ENCODE data around the gene ANKRD33.

The ANKRD33 gene

GRCh38 chr12:51848326-51848727 lies 39.6 kb upstream of the ANKRD33 start, which contains the start of gene FIGNL2:
FIGNL2 (minus strand) TSS chr12:51848718; CDS start chr12:51822413, 26,305 bp downstream.
- peak within 1 kb of the TSS; percentile 90 to 91 (median 91) for H3K4me3 Mint-ChIP-seq
- H3K36me3 Mint-ChIP-seq (ENCODE audit: low read depth), result peaks cover 3% of the 10 kb centered on the region
- H3K27me3 Mint-ChIP-seq (ENCODE audit: low read depth), result peaks cover 41% of the 10 kb centered on the region
- TF ChIP-seq CTCF (IDR thresholded peaks at IDR 0.05; ENCODE audit: unreplicated experiment in 3 of 3), result no peak
- no peaks in the 10 kb centered on the region for H3K9me3 Mint-ChIP-seq
- H3K4me1 Mint-ChIP-seq, result peaks cover 61% of the 10 kb centered on the region
- peak within 1 kb of the TSS; percentile 71 to 90 (median 83) for H3K27ac Mint-ChIP-seq

GRCh38 chr12:51848841-51849735 lies 38.8 kb upstream of the ANKRD33 start:
- peaks cover 40% of the 10 kb centered on the region for H3K27me3 Mint-ChIP-seq (ENCODE audit: low read depth)
- H3K27ac Mint-ChIP-seq, result peak overlapping the region; percentile 71 to 83 (median 80)
- peaks cover 3% of the 10 kb centered on the region for H3K36me3 Mint-ChIP-seq (ENCODE audit: low read depth)
- peak overlapping the region; percentile 71 to 83 (median 78) for H3K4me3 Mint-ChIP-seq
- H3K4me1 Mint-ChIP-seq, result peaks cover 56% of the 10 kb centered on the region
- no peaks in the 10 kb centered on the region for H3K9me3 Mint-ChIP-seq
- TF ChIP-seq CTCF (IDR thresholded peaks at IDR 0.05; ENCODE audit: unreplicated experiment in 3 of 3), result peak in 2 of 3 experiments; percentile 12 to 32

- H3K9me3 Mint-ChIP-seq, result no peaks in the 10 kb centered on the region
- peak overlapping the region; percentile 71 to 83 (median 78) for H3K4me3 Mint-ChIP-seq
- peak overlapping the region; percentile 71 to 83 (median 80) for H3K27ac Mint-ChIP-seq
- peaks cover 44% of the 10 kb centered on the region for H3K4me1 Mint-ChIP-seq
- H3K36me3 Mint-ChIP-seq (ENCODE audit: low read depth), result no peaks in the 10 kb centered on the region
- no peak for TF ChIP-seq CTCF (IDR thresholded peaks at IDR 0.05; ENCODE audit: unreplicated experiment in 3 of 3)
- peaks cover 33% of the 10 kb centered on the region for H3K27me3 Mint-ChIP-seq (ENCODE audit: low read depth)
These were observed 37.6 kb upstream of the ANKRD33 start for GRCh38 chr12:51850081-51850964.

GRCh38 chr12:51850965-51851299 lies 37.0 kb upstream of the ANKRD33 start:
- Mint-ChIP-seq H3K4me3 (peak overlapping the region; percentile 19 to 65 (median 56)), H3K27ac (peak overlapping the region; percentile 71 to 83 (median 80)), H3K36me3 (ENCODE audit: low read depth) (no peaks in the 10 kb centered on the region), H3K9me3 (no peaks in the 10 kb centered on the region), H3K27me3 (ENCODE audit: low read depth) (peaks cover 31% of the 10 kb centered on the region), H3K4me1 (peaks cover 43% of the 10 kb centered on the region)
- no peak for TF ChIP-seq CTCF (IDR thresholded peaks at IDR 0.05; ENCODE audit: unreplicated experiment in 3 of 3)

GRCh38 chr12:51851413-51852124 lies 36.3 kb upstream of the ANKRD33 start:
- H3K9me3 Mint-ChIP-seq, result no peaks in the 10 kb centered on the region
- H3K4me3 Mint-ChIP-seq, result peak overlapping the region; percentile 39 to 65 (median 56)
- H3K27ac Mint-ChIP-seq, result peak overlapping the region; percentile 71 to 83 (median 80)
- peaks cover 30% of the 10 kb centered on the region for H3K27me3 Mint-ChIP-seq (ENCODE audit: low read depth)
- H3K36me3 Mint-ChIP-seq (ENCODE audit: low read depth), result no peaks in the 10 kb centered on the region
- TF ChIP-seq CTCF (IDR thresholded peaks at IDR 0.05; ENCODE audit: unreplicated experiment in 3 of 3), result no peak
- peaks cover 43% of the 10 kb centered on the region for H3K4me1 Mint-ChIP-seq
